H1 (cell line): ENCODE data around the gene SNX7. TPM values are rescaled to one million over a fixed set of nuclear protein-coding genes. Genes with fewer than 3 reads are reported as not detected.

Source experiments
- CBX8 ChIP-seq: fragments of 300-800, 300-1000 bp; sonication (generic); IDR thresholded peaks from 2 replicates; pipeline ENCODE4 v1.7.1; 2016; ENCODE audit warnings: low read depth, low read length, borderline replicate concordance
- CEBPB ChIP-seq: IDR thresholded peaks from 2 replicates; pipeline ENCODE4 v1.6.1; 2012; ENCODE audit warnings: low read depth, low read length
- CTBP2 ChIP-seq: IDR thresholded peaks from 2 replicates; pipeline ENCODE4 v1.7.0; 2011; ENCODE audit warnings: borderline replicate concordance, mild to moderate bottlenecking, moderate library complexity, mixed read lengths, low read length; ENCODE audit not compliant: insufficient read depth, insufficient read length
- E2F6 ChIP-seq: IDR thresholded peaks from 2 replicates; pipeline ENCODE4 v1.6.1; 2012; ENCODE audit warnings: inconsistent platforms
- HDAC6 ChIP-seq: IDR thresholded peaks from one replicate; pipeline ENCODE4 v1.7.1; 2012; ENCODE audit warnings: low read depth, mild to moderate bottlenecking, inconsistent platforms, low read length, moderate library complexity
- SIN3A ChIP-seq, 2 experiments: IDR thresholded peaks in 1 of 2; conservative IDR thresholded peaks in 1 of 2; 2 replicates each; pipeline ENCODE4 v1.6.1; 2011 to 2012; ENCODE audit warnings: low read length in 2 of 2, improper control_type of control experiment in 1 of 2, low read depth in 1 of 2, mild to moderate bottlenecking in 1 of 2
- YY1 ChIP-seq: IDR thresholded peaks from 2 replicates; pipeline ENCODE4 v1.6.1; 2011; ENCODE audit warnings: low read depth, mild to moderate bottlenecking, low read length
- ZNF274 ChIP-seq: IDR thresholded peaks from 2 replicates; pipeline ENCODE4 v1.7.0; 2012; ENCODE audit warnings: low read length, borderline replicate concordance; ENCODE audit errors: extremely low read depth
- polyA plus RNA-seq, 7 experiments: library from polyadenylated mRNA; depleted of rRNA in 3 of 7; stranded (reverse) in 5 of 7; unstranded in 2 of 7; fragments of >200 nt in 5 of 7; fragments of 200-250 nt in 2 of 7; gene quantifications; 1 replicate in 5 of 7; 2 replicates in 1 of 7; 4 replicates in 1 of 7; pipeline versions ENCODE4 v1.2.1 to v1.2.3, GENCODE V29; 2011 to 2013; ENCODE audit warnings: missing spikeins in 2 of 7, mixed read lengths in 2 of 7
- total RNA-seq: library from RNA; stranded (reverse); fragmentation: NEBNext Ultra II Directional; extraction: Animal tissue kit (Norgen Biotek cat#: 25700); gene quantifications from 2 replicates; pipeline ENCODE4 v1.2.1, GENCODE V29; 2021

The SNX7 gene
- total and polyA plus RNA-seq, 2 of the 8 experiments (the other 6 are each of a cell fraction or from before 2014, with no cell fraction given) = 9.2 to 23.8 TPM

GRCh38 chr1:98754176-98754575 is 92.7 kb downstream of the SNX7 start (continued):
- TF ChIP-seq E2F6 = no peak
- no peak for TF ChIP-seq CTBP2
- no peak for TF ChIP-seq HDAC6
- no peak for TF ChIP-seq CEBPB
- TF ChIP-seq ZNF274 = no peak
- no peak for TF ChIP-seq SIN3A (conservative IDR thresholded peaks at IDR 0.05 in 1 of 2, IDR thresholded peaks at IDR 0.05 in 1 of 2; ENCODE audit: low read depth in 1 of 2, low read length in 2 of 2)
- TF ChIP-seq CBX8 = no peak
- no peak for TF ChIP-seq YY1
